ENCODE results near the gene FBXL7.

FBXL7 gene

DNA sequence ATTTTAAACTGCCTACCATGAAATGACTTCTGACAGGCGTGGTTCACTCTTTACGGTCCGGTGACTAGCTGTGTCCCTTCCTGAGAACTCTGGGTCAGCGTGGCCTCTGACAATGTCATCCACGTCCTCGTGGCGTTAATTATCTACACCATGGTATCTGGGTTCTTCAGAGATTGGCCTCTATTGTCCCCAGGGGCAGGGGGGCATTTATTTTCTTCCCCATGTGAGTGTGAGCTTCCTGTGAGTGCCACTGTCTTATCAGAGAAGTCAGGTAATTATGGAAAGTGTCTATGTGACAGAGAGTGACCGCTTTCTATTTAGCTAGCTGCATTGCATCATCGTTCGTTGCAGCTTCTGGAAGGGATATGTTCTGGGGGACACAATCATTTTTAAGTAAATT, 77.2 kb downstream of the FBXL7 start:
- no peak for TF ChIP-seq CTCF (IDR thresholded peaks at IDR 0.05; ENCODE audit: insufficient read depth, low read length, poor library complexity, severe bottlenecking)
- no peak overlapping the region for H3K4me3 ChIP-seq (replicated peaks; ENCODE audit: low read depth, low read length)
- H3K27me3 ChIP-seq (replicated peaks; ENCODE audit: control insufficient read depth, insufficient read depth, low read length): no peaks in the 10 kb centered on the region
- DNase-seq (ENCODE audit: extremely low read depth, insufficient read length): no peak
- no peaks in the 10 kb centered on the region for H3K36me3 ChIP-seq (ENCODE audit: control insufficient read depth, insufficient read depth, low read length)

DNA sequence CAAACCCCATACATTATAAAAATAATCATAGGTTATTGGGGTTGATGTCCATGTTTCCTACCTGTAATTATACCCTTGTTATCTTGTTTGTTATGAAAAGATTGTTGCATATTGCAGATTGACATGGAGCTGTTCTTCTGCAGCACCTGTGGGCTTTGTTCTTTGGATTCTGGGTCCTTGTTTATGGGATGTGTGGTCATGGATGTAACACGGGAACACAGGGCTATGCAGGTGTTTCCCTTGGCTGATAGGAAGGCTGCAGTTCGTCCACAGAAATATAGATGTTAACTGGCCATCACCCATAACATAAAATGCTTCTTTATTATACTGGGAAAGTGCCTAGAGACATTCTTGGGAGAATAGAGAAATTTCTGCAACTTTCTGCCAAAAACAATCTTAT, 77.9 kb downstream of the FBXL7 start:
- H3K4me3 ChIP-seq (replicated peaks; ENCODE audit: low read depth, low read length): no peak overlapping the region
- no peak for DNase-seq (ENCODE audit: extremely low read depth, insufficient read length)
- H3K27me3 ChIP-seq (replicated peaks; ENCODE audit: control insufficient read depth, insufficient read depth, low read length): no peaks in the 10 kb centered on the region
- no peak for TF ChIP-seq CTCF (IDR thresholded peaks at IDR 0.05; ENCODE audit: insufficient read depth, low read length, poor library complexity, severe bottlenecking)
- H3K36me3 ChIP-seq (ENCODE audit: control insufficient read depth, insufficient read depth, low read length): no peaks in the 10 kb centered on the region

GRCh38 chr5:15579193-15579990, 79.4 kb downstream of the FBXL7 start:
- H3K27me3 ChIP-seq (replicated peaks; ENCODE audit: control insufficient read depth, insufficient read depth, low read length): no peaks in the 10 kb centered on the region
- TF ChIP-seq CTCF (IDR thresholded peaks at IDR 0.05; ENCODE audit: insufficient read depth, low read length, poor library complexity, severe bottlenecking): no peak
- no peak for DNase-seq (ENCODE audit: extremely low read depth, insufficient read length)
- no peaks in the 10 kb centered on the region for H3K36me3 ChIP-seq (ENCODE audit: control insufficient read depth, insufficient read depth, low read length)
- H3K4me3 ChIP-seq (replicated peaks; ENCODE audit: low read depth, low read length): no peak overlapping the region

- TF ChIP-seq CTCF (IDR thresholded peaks at IDR 0.05; ENCODE audit: insufficient read depth, low read length, poor library complexity, severe bottlenecking): no peak
- Histone ChIP-seq H3K27me3 (replicated peaks; ENCODE audit: control insufficient read depth, insufficient read depth, low read length) (no peaks in the 10 kb centered on the region), H3K4me3 (replicated peaks; ENCODE audit: low read depth, low read length) (no peak overlapping the region), H3K36me3 (ENCODE audit: control insufficient read depth, insufficient read depth, low read length) (no peaks in the 10 kb centered on the region)
- DNase-seq (ENCODE audit: extremely low read depth, insufficient read length): no peak
These were observed 84.5 kb downstream of the FBXL7 start for GRCh38 chr5:15584528-15584927.

DNA sequence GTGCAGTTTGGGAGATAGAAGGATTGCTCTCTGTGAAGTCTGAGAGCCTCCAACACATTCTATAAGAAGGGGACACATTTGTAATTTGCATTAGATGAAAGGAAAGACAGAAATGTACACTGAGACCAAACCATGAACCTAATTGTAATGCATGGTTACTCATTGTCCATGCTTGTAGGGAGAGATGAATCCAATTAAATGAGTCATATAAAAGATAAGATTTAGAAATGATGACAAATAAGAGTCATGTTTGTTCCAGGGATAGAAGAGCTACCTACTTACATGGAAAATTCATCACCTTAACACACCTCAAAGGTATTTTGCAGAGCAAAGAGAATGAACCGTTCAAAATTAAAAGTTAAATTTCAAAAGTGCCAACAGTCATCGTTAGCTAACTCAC, 85.1 kb downstream of the FBXL7 start:
- no peaks in the 10 kb centered on the region for H3K36me3 ChIP-seq (ENCODE audit: control insufficient read depth, insufficient read depth, low read length)
- TF ChIP-seq CTCF (IDR thresholded peaks at IDR 0.05; ENCODE audit: insufficient read depth, low read length, poor library complexity, severe bottlenecking): no peak
- DNase-seq (ENCODE audit: extremely low read depth, insufficient read length): no peak
- no peak overlapping the region for H3K4me3 ChIP-seq (replicated peaks; ENCODE audit: low read depth, low read length)
- H3K27me3 ChIP-seq (replicated peaks; ENCODE audit: control insufficient read depth, insufficient read depth, low read length): no peaks in the 10 kb centered on the region
